C4-2B (cell line): Measurements from ENCODE around the gene CERS4.

Source experiments
- H3K27ac ChIP-seq: fragments of 450-650 bp; 2 replicates; pipeline ENCODE4 v1.5.1; 2017
- ZFX ChIP-seq: fragments of 450-650 bp; IDR thresholded peaks from 2 replicates; pipeline ENCODE4 v1.6.1; 2017
- TF ChIP-seq, protein P1 (sequence below): fragments of 450-650 bp; conservative IDR thresholded peaks from 2 replicates; pipeline ENCODE4 v1.5.1; 2017; ENCODE audit warnings: mild to moderate bottlenecking

The CERS4 gene

DNA sequence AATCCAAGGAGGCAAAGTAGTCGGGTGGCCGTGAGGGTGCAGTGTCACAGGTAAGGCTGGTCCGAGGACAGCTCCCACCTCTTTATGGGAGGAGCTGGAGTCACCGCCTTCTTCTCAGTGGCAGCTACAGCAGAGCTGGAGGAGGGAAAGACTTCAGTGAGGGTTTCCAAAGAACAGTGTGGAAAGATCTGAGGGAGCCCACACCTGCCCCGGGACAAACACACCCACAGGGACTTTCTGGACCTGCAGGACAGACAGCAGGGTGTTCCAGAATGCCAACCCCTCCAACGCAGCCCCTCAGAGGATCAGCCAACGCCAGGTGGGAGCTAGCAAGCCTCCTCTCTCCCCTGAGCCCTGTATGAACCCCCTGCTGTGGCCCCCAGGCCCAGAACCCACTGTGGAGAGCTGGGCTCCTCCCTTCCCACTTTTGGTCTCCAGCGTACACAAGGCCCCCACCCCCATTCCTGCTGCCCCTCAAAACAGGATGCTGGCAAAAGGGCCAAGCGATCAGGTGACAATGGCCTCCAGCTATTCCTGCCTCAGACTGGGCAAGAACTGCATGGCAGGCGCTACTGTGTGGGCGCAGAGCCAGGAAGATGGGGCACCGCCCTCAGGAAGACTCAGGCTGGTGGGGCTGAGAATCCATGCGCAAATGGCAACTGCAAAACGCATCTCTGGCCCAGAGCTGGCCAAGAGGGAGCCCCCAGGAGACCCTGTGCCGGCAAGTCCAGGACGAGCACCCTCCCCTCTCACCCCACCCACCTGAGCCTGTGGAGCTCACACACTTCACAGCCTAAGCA, 102.5 kb downstream of the CERS4 start:
- H3K27ac ChIP-seq = peak overlapping the region; percentile 91
- TF ChIP-seq, protein P1, sequence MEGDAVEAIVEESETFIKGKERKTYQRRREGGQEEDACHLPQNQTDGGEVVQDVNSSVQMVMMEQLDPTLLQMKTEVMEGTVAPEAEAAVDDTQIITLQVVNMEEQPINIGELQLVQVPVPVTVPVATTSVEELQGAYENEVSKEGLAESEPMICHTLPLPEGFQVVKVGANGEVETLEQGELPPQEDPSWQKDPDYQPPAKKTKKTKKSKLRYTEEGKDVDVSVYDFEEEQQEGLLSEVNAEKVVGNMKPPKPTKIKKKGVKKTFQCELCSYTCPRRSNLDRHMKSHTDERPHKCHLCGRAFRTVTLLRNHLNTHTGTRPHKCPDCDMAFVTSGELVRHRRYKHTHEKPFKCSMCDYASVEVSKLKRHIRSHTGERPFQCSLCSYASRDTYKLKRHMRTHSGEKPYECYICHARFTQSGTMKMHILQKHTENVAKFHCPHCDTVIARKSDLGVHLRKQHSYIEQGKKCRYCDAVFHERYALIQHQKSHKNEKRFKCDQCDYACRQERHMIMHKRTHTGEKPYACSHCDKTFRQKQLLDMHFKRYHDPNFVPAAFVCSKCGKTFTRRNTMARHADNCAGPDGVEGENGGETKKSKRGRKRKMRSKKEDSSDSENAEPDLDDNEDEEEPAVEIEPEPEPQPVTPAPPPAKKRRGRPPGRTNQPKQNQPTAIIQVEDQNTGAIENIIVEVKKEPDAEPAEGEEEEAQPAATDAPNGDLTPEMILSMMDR = no peak
- no peak for TF ChIP-seq ZFX
